HuH-7 (cell line): Measurements from ENCODE around the gene PALM2AKAP2.

Source experiments
- DNase-seq: peaks from one replicate; pipeline ENCODE4 v3.0.0; 2011; ENCODE audit warnings: low spot score

The PALM2AKAP2 gene

DNA sequence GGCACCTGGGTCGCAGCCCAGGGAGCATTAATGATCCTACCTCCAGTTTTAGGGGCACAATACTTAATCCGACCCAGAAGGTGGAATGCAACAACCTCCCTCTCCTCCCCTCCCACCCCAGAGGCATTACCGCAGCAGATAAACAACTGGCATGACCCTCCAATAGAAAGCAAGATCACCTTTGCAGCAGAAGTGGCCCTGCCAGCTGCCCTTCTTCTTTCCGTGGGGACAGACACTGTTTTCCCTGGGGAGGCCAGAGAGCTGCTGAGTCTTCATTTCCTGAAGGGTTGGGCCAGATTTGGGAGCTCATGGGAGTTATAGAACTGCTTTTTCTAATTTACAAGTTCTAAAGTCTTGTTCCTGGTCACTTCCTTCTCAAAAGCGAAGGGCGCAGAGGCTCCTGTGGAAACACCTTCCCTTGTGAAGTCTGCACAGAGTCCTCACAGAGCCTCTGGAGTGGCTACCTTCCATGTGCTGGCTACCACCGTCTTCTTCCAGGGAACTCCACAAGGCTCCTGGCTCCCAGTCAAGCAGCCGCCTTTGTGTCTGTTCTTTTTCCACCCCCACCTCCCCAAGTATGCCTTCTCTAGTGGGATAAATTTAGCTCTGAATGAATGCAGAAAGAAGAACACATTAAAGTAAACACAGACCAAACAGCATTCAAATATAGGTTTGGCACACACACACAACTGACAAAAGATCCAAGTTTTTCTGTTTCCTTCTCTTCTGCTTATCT, 8.0 kb upstream of the PALM2AKAP2 start:
- no peak for DNase-seq

DNA sequence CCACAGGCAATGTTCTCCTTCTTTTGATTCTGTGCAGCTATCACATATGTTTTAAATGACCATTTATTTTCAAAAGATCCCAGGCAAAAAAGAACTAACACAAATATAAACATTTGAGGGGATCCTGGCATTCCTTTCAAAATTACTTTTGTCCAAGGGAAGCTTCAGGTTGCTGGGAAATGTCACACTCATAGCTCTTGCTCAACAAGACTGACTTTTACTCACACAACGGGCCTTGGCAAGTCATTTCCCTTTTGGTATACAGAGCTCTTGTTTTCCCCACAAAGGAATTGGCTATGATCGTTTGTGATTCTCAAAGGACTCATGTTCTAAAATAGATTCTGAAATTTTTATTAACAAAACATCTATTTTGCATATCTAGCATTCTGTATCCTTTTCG, 4.5 kb upstream of the PALM2AKAP2 start:
- DNase-seq, result no peak

DNA sequence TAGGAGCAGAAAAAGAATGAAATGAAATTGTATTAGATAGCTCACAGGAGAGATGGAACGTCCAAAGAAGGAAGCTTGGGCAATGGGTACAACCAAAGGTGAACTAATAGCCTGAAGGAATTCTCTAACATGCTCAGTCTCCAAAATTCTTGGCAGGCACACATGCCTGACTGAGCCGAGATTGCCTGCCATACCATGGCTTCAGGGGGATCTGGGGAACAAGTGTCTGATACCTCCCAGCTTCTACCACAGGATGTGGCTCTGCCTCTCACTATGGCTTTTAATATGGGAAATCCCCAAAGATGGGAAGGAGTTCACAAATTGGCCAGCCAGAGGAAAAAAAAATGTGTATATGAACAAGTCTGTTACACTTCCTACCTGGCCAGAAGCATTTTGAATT, 3.6 kb upstream of the PALM2AKAP2 start:
- no peak for DNase-seq

DNA sequence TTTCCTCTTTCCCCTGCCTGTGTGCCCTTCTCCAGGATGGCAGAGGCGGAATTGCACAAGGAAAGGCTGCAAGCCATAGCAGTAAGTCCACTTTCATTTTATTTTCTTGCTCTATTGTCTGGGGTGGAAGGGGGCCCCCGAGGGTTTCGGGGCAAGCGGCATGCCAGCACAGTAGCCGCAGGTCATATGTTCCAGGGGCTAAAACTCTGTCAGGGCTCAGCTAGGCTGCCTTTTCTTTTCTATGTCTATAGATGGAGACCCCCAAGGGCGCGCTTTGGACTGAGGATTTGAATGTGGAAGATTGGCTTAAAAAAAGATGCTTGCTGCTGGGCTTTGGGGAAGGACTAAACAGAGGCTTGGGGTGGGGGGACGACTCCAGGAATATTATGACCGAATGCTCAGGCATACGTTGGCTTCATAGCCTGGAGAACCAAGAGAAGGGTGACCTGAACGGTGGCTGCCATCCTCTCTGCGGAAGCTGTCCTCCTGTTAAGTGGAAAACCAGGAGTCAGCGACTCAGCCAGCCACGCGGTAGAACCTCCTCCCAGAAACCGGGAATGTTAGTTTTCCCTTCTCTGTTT, 545 bp downstream of the PALM2AKAP2 start:
- DNase-seq, result no peak

DNA sequence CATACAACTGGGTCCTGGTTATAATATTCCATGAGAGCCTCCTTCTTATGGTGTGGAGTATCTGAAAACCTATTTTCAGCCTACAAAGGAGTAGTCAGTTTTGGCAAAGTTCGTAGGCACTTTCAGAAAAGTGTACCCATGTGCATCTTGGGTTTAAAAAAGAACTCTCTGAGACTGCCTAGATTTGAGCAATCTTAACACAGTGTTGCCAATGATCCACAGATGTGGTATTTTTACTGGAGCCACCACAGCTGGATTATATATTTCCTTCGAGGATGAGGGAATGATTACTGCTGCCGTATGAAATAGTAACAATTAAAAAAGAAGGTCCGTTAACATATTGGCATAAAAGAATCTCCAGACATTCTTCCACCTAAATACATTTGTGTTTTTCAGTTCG, 1.1 kb downstream of the PALM2AKAP2 start:
- no peak for DNase-seq

DNA sequence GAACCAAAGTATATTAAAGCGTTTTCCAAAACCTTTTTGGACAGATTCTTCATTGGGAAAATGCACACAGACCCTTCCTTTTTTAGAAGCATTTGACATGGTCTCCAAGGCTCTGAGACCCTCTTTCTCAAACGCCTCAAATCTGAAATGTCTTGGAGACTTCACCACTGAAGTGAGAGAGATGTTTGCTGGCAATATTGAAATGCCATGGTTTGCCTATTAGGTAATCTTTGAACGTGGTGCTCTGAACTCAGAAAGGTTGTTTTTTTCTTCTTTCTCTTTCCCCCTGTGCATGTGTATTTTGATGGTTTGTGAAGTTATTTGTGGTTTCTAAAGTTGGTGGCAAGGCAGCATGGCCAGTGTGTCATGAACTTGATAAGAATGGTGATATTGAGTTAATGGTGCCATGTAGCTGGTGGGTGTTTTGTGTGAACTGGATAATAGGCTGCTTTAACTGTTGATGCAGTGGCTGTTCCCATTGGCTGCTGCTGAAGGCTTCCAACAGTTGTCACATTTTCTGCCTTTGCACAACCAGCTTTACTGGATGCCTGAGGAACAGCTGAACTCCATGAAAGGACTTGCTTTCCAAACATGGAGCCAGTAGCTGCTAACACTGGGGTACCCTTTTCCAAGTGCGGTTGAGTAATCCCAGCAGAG, 1.7 kb downstream of the PALM2AKAP2 start:
- DNase-seq, result no peak

DNA sequence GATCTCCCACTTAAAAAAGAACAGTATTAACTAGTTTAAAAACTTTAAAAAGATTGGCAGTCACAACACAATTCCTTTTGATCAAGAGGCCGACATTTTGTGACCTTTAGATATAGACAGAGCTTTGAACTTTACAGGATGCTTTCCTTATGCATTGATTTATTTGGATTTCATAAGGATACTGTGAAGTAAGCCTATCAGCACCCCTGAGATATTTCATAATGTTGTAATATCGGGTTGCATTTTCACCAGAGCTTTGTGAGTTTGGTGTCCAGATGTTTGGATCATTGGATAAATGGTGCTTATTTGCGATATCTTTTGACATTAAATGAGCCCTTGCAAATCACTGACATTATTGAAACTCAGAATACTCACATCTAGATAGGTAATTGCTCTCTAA, 7.7 kb downstream of the PALM2AKAP2 start:
- DNase-seq, result no peak

DNA sequence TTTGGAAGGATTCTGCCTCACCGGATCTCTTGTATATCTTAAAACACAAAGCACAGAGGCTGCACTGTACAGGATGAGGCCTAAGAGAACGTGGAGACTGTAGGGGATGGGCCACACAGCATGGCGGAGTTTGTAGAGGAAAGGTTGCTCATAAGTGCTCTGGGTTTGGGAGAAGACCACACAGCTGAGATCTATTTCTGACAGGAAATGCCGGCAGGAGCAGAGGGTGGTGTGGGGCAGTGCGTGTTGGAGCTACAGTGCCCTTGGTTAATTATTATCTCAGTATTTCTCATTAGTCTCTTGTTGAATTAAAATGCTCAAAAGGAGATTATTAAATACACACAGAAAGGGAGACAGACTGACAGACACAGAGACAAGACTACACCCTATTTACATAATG, 9.6 kb downstream of the PALM2AKAP2 start:
- DNase-seq, result no peak

DNA sequence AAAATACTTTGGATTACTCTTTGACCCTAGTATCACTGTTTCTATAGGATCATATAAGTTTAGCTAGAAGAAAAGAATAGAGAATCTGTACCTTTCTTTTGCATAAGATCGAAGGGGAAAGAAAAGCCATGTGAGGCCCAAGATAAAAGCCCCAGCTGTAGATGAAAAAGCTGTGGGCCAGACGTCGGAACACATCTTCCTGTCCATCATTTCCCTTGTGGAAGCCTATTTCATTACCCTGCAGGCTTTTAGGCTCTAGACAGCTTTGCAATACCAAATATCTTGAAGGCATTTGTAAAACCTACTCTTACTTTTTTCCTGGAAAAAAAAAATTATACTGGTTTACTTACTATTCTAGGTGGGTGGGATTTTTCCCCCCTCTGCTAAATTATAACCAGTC, 10.0 kb downstream of the PALM2AKAP2 start:
- DNase-seq, result no peak

DNA sequence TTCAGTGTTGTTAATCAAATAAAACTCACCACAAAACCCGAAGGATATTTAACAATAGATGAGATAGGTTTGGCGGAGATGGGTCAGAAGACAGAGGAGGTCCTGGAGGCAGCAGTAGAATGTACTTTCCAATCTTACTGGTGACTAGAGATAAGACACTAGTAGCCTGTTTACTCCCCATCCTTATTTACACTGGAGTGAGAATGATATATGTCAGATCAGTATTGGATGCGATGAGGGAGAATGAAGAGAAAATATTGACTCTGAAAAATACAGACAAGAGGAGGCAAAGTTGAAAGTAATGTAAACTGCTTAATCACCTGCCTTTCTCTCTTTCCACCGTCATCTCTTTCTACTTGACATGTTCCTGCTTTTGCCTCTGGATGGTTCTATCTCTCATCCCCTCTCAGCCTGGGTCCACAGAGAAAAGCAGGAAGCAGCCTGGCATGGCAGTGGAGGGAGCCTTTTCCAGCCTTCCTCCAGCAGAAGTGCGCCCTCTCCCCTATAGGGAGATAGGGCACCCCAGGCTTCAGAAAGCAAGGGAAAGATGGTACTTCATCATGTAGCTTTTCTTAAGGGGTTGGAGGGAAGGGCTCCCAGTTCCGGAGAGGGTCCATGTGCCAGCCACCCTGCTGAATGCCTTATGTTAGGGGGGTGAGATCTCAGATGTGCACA, 11.1 kb downstream of the PALM2AKAP2 start:
- DNase-seq, result no peak

DNA sequence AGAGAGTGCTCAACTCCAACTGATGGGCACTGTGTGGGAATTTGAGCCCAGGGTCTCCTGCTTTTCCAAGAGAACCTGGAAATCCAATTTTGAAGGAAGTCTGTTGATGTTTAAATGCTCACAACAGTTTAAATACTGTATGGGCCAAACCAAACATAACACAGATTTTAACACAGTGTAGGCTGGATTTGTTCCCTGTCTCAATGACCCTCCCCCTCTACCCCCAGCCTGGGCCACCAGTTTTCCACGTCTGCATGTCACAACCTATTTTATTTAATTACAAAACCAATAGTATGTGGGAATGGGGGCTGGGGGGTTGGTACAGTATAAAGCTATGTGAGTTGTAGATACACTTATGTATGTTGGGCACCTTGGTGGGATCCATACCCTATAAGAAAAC, 11.7 kb downstream of the PALM2AKAP2 start:
- no peak for DNase-seq

DNA sequence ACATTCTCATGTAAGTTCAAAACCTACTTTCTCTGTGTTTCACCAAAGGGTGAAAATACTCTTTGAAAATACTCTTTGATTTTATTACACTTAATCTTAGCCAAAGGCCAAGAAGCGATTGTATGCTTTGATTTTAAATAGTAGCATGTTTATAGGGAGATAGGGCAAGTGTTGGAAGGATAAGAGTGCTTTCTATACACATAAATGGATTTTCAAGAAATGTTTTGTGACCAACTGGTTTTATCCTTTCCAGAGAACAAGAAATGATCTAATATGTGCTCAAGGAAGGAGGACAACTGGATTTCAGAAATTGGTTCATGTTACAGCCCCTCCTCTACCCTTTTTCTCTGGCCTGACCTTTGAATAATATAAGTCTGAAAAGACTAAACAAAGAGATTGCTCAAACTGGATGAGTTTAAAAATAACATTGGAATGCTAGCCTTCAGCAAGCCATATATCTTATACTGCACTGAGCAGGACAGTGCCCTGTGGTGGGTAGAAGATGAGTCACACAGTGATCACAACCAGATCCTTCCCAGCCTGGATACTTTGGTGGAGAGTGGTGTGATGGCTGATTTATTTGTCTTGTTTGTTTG, 13.1 kb downstream of the PALM2AKAP2 start:
- DNase-seq, result no peak

DNA sequence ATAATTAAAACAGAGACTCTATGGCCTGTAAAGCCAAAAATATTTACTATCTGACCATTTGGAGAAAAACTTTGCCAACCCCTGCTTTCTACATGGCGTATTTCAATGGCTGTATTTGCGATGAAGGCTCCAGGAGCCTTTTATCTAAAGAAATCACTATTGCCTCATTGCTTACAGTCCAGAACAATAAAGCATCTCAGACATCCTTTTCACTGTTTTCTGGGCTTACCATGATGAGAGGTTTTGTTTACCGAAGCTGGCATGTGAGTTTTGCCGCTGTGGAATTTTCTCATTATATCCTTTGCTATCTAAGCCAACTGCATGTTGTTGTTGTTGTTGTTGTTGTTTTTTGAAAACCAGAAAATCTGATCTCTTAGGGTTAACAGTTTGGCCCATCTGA, 13.9 kb downstream of the PALM2AKAP2 start:
- DNase-seq, result no peak

DNA sequence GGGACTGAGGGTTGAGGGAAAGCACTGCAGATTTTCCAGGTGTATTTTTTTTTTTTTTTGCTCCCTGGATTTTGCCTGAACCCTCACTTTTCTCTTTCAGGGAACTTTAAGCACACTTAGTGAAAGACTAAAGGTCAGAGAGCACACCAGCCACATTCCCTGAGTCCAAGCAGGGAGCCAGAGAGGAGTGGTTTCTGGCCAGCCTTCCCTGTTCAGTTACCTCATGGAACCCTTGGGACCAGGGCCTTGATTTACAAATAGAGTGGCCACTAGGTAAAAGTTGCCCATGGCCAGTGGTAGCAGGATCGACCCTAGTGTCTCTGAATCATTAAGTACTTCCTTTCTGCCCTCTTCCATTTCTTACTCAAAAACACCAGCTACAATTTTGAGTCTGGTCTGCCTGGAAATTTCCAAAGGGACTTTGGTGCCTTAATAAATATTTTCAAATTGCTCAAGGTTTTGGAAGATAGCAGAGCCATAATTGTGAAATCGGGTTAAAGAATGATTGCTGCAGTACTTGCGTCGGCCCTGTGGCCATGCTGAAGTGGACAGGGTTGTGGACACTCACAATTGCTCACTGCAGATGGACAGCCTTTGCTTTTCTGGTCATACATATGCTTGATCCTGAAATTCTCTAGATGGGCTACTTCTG, 14.5 kb downstream of the PALM2AKAP2 start:
- DNase-seq, result no peak

DNA sequence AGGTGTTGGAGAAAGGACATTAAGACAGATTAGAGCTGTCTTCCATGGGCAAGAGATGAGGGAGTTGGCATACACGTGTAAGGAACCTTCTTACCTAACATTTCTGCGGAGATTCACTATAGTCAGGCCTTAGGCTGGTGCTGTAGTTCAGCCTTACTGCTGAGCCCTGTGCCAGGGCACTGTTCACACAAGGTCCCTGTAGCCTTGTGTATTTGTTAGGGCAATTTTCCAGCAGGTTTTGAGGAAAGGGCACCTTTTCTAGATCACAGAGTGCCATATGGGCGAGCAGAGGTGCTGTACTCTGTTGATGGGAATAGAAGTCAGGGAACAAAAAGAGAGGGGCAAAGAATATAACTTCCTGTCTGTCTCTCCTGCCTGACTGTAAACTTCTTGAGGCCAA, 15.6 kb downstream of the PALM2AKAP2 start:
- DNase-seq, result no peak

DNA sequence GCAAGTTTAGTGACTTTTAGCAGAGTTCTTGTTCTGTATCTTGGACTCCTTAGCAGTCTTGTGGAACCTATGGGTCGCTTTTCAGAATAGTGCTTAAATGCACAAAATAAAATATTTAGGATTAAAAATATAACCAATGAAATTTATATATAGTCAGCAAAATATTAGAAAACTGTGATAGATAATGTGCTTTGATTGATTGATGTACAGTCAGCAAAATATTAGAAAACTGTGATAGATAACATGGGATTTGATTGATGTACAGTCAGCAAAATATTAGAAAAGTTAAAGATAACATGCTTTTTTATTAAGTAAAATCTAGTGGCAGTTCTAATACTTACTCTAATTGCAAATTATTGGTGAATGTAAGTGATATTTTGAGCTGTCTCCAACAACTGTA, 16.1 kb downstream of the PALM2AKAP2 start:
- DNase-seq, result no peak

DNA sequence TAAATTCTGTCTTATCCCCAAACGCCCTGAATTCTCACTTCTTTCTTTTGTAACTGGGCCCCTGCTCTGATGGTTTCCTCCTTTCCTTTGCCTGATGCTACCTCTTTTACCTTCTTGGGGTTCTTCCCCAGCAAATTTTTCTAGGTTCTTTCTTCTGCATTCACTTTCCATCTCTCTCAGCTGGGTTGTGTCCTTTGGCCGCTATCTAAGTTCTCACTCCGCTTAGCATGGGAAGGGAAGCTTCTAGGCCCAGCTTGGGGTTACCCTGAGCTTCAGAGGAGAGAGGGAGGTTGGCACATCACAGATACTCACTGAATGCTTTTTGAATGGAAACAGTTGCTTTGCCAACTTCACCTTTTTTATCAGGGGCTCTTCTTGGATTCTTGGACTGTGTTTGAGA, 17.0 kb downstream of the PALM2AKAP2 start:
- no peak for DNase-seq

DNA sequence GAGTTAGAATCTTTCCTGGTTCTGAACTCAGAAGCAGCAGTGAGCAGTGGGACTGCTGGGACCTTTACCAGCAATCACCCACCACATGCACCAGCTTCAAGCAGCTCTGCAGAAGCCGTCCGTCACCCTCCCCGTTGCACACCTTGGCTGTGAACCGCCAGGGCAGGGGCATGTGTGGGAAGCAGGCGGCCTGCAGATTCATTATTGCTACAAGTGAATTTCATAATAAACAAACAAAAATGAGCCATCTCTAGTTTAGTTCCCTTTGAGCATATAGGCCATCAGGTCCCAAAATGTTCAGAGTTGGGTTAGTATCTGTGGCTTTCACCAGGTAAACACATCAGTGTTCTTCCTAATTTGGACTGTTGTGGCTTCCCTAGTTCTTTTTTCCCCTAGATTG, 17.5 kb downstream of the PALM2AKAP2 start:
- DNase-seq, result no peak

DNA sequence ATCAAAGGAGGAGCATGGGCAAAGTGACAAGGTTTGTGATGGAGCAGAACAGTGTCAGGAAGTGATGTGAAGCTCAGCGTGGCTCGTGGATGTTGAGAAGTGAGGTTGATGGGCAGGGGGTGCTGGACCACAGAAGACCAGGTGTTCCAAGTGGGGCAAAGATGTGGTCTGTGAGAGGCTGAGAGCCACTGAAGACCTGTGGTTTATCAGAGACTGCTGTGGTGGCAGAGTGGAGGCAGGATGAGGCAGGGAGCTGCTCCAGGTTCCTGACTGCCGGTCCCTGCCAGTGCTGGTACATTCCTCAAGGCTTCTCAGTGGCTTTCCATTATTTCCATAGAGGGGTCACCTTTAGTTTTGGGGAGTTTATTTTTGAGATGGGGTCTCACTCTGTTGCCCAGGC, 19.1 kb downstream of the PALM2AKAP2 start:
- no peak for DNase-seq

DNA sequence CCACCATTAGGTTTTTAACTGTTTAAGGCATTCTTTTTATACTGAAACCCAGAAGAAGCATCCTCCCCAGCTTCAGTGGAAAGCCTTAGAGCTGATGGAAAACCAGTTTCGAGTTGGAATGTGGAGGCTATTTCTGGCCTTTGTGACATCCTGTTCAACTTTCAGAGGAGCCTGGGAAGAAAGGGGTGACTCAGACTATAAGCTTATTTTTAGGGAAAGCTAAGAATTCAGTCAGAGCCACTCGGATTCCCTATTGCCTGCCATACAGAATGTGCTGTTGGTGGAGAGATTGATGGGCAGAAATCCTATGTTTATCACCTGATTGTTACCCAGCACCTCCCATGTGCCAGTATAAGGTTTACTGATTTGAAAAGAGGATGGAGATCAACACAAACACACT, 19.8 kb downstream of the PALM2AKAP2 start:
- no peak for DNase-seq

DNA sequence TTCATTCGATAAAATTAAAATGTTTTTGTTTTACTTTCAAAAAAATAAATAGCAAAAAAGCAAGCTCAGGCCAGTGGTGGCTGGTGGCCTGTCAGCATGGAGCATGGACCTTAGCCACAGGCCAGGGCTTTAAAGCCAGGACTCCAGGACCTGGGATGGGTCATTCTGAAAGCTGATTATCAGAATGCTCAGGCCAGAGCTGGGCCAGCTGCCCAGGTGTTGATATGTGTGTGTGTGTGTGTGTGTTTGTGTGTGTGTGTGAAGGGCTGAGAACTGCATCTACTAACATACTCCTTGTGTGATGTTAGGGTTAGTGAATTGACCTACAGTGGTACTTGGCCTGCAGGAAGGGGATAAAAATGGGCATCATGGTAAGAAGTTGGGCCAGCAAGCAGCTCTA, 21.5 kb downstream of the PALM2AKAP2 start:
- no peak for DNase-seq

DNA sequence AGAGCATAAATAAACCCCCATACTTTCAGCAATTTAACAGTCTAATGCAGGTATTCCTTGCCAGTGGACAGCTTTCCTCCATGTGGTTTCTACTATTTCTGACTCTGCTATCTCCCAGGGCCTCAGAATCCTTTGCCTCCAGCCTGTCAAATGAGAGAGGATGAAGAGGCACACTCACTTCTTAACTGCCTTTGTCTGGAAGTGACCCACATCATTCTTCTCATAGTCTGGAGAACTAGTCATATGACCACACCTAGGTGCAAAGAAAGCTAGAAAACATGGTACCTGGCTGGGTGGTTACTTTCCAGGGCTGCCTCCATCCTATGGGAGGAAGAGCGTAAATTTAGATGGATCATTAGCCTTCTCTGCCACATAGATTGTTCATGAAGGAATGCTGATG, 22.5 kb downstream of the PALM2AKAP2 start:
- DNase-seq, result no peak
